ENCODE measurements around the gene CPNE8. TPM values are rescaled to one million over a fixed set of nuclear protein-coding genes. Genes with fewer than 3 reads are reported as not detected.

Gene CPNE8
- total RNA-seq, 1 donor from 2014 or later = 3.2 TPM

DNA sequence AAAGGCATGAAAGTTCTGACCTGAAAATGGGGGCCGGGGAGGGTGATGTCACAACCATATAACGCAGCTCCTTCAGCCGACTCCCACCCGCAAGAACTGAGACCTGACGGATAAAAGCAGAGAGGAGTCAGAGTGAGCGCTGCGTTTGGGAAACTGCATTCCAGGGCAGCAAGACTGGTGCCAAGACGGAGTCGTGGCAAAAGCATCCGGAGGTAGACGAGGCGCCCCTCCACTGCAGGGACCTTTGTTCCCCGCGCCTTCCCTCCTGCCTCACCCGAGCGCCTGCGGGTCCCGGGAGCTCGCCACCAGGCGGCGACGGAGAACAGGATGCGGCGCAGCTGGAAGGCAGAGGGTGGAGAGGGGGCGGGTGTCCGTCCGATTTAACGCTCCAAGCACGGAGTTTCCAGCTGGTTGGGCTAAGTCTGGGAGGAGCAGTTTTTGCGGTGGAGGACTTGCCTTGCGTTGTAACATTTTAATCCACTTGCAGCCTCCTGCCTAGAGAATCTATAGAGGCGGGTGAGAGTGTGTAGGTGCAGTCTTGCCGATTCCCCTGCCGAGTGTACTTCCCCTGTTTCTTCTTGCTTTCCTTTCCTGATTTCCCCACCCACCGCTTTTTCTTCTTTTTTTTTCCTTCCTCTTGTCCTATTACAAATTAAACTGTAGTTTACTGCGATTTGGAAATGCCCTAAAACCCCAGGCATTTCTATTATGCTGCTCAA, 1.2 kb upstream of the CPNE8 start:
- TF ChIP-seq CTCF (conservative IDR thresholded peaks at IDR 0.05) = peak; percentile 89

GRCh38 chr12:38904537-38905479, 583 bp downstream of the CPNE8 start:
- no peak for TF ChIP-seq CTCF (conservative IDR thresholded peaks at IDR 0.05)
- H3K9me3 Mint-ChIP-seq = no peaks in the 10 kb centered on the region
- H3K27me3 Mint-ChIP-seq = peaks cover 38% of the 10 kb centered on the region
- DNase-seq (ENCODE audit: extremely low spot score, unreplicated experiment) = no peak
- H3K4me3 Mint-ChIP-seq = peak overlapping the region; percentile 90
- H3K4me1 Mint-ChIP-seq (ENCODE audit: unreplicated experiment) = no peaks in the 10 kb centered on the region
- no peaks in the 10 kb centered on the region for H3K36me3 Mint-ChIP-seq
- H3K27ac Mint-ChIP-seq = peak overlapping the region; percentile 80

More for the DNA sequence above, 1.2 kb upstream of the CPNE8 start:
- Mint-ChIP-seq H3K27ac (peak overlapping the region; percentile 84), H3K9me3 (no peaks in the 10 kb centered on the region), H3K4me3 (peak overlapping the region; percentile 90), H3K4me1 (ENCODE audit: unreplicated experiment) (no peaks in the 10 kb centered on the region), H3K36me3 (no peaks in the 10 kb centered on the region), H3K27me3 (peaks cover 36% of the 10 kb centered on the region)
- peak; percentile 85 for DNase-seq (ENCODE audit: extremely low spot score, unreplicated experiment)

DNA sequence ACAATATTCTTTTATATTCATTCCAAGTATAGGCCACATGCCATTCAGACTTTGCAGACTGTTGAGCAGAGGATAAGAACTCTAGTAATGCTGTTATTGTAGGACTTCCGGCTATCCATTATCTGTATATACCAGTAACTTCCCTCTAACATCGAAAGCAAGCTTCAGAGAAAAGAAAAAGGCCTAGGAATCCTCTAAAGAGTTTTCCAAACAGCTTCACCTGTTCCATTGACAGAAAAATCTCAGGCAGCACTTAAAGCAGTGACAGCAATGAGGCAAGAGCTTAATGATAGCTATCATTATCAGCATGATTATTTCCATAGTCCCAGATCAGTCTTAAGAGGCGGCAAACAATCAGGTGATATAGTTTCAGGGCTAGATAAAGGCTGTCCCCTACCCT, 1.8 kb downstream of the CPNE8 start:
- H3K4me1 Mint-ChIP-seq (ENCODE audit: unreplicated experiment) = no peaks in the 10 kb centered on the region
- no peaks in the 10 kb centered on the region for H3K9me3 Mint-ChIP-seq
- H3K27me3 Mint-ChIP-seq = peaks cover 38% of the 10 kb centered on the region
- H3K36me3 Mint-ChIP-seq = no peaks in the 10 kb centered on the region
- no peak for TF ChIP-seq CTCF (conservative IDR thresholded peaks at IDR 0.05)
- peak overlapping the region; percentile 57 for H3K4me3 Mint-ChIP-seq
- DNase-seq (ENCODE audit: extremely low spot score, unreplicated experiment) = no peak
- no peak overlapping the region for H3K27ac Mint-ChIP-seq

DNA sequence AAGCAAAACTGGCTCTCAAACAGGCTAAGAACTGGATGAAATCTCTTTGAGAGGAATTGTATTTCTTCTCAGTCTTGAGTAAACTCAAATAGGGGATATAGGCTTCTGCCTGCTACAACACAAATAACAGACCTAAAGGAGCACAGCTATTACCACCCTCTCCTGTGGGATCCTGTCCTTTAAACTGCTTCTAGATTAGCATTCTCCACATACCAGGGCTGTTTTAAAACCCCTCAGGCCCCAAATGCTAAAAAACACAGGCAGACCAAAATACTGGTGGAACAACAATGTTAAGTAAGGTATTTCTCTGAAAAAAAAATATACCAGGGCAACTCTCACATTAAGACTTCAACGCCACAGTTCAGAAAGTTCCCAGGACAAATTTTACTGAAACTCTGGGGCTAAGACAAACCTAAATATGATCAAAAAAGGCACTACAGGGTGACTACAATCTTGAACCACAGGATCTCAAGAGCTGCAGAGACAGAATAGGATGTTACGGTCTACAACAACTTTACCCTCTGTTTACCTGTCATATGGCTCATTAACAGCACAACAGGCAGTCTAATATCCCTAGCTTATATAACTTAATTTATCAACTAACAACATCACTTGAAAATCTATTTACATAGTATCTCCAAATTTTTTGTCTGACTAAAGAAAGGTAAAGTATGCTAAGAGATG, 7.2 kb downstream of the CPNE8 start:
- no peak for DNase-seq (ENCODE audit: extremely low spot score, unreplicated experiment)
- H3K36me3 Mint-ChIP-seq = no peaks in the 10 kb centered on the region
- H3K4me1 Mint-ChIP-seq (ENCODE audit: unreplicated experiment) = no peaks in the 10 kb centered on the region
- H3K4me3 Mint-ChIP-seq = no peak overlapping the region
- H3K9me3 Mint-ChIP-seq = no peaks in the 10 kb centered on the region
- H3K27me3 Mint-ChIP-seq = peaks cover 4% of the 10 kb centered on the region
- TF ChIP-seq CTCF (conservative IDR thresholded peaks at IDR 0.05) = no peak
- H3K27ac Mint-ChIP-seq = peak overlapping the region; percentile 24

- H3K4me3 Mint-ChIP-seq = no peak overlapping the region
- H3K27ac Mint-ChIP-seq = no peak overlapping the region
- no peak for TF ChIP-seq CTCF (conservative IDR thresholded peaks at IDR 0.05)
- H3K27me3 Mint-ChIP-seq = no peaks in the 10 kb centered on the region
- H3K36me3 Mint-ChIP-seq = no peaks in the 10 kb centered on the region
- DNase-seq (ENCODE audit: extremely low spot score, unreplicated experiment) = no peak
- H3K4me1 Mint-ChIP-seq (ENCODE audit: unreplicated experiment) = no peaks in the 10 kb centered on the region
- no peaks in the 10 kb centered on the region for H3K9me3 Mint-ChIP-seq
Observed at GRCh38 chr12:38895446-38895845, 9.9 kb downstream of the CPNE8 start.
